Lung microvascular endothelial cell (primary cell): ENCODE measurements around the gene DHH. TPM values are rescaled to one million over a fixed set of nuclear protein-coding genes. Genes with fewer than 3 reads are reported as not detected.
A peak's percentile ranks its signal among the peaks of the same experiment; 100 is the strongest.
"Not testable (repeated sequence)": the region's sequence is repeated elsewhere in the genome, so short reads cannot be mapped to it uniquely, and the experiment has no call there.

Source experiments
- DNase-seq, 2 donors: peaks; one replicate each; pipeline versions ENCODE4 v3.0.0 to v3.0.0-alpha.2; 2010; ENCODE audit warnings: low read depth in 2 of 2
- total RNA-seq: library from RNA; depleted of rRNA; stranded (reverse); fragments of >200 nt; gene quantifications from 2 replicates; pipeline ENCODE4 v1.2.1, GENCODE V29; 2014

DHH gene
- total RNA-seq, 1 donor from 2014 or later = 0.20 TPM

- no peak for DNase-seq
Measured at GRCh38 chr12:49070971-49071370, 23.6 kb downstream of the DHH start.

GRCh38 chr12:49069507-49070346, 24.9 kb downstream of the DHH start, which contains the start of gene RHEBL1:
Gene RHEBL1, minus strand, starts transcription at chr12:49069979. Its CDS starts 194 bp downstream, at chr12:49069785.
- DNase-seq = peak; percentile 98 to 99

- no peak for DNase-seq
Measured at GRCh38 chr12:49068879-49069506, 25.6 kb downstream of the DHH start.

GRCh38 chr12:49066120-49066519, 28.5 kb downstream of the DHH start:
- no peak for DNase-seq

- no peak for DNase-seq
Measured at GRCh38 chr12:49064767-49065152, 29.8 kb downstream of the DHH start.

- DNase-seq = not testable (repeated sequence)
Measured at GRCh38 chr12:49061916-49062315, 32.7 kb downstream of the DHH start.

- no peak for DNase-seq
Measured at GRCh38 chr12:49061157-49061650, 33.4 kb downstream of the DHH start.

- DNase-seq = peak; percentile 98 to 99
Measured at GRCh38 chr12:49060237-49061156, 34.1 kb downstream of the DHH start, which contains the start of gene KMT2D. Gene KMT2D, minus strand, starts transcription at chr12:49060794. Its CDS starts 5,470 bp downstream, at chr12:49055324.

GRCh38 chr12:49059299-49060171, 35.1 kb downstream of the DHH start:
- DNase-seq = peak; percentile 54 to 61

GRCh38 chr12:49059045-49059298, 35.6 kb downstream of the DHH start:
- peak in 1 of 2 donors; percentile 25 for DNase-seq

GRCh38 chr12:49058366-49059044, 36.1 kb downstream of the DHH start:
- DNase-seq = no peak

GRCh38 chr12:49057888-49058287, 36.7 kb downstream of the DHH start:
- peak in 1 of 2 donors; percentile 29 for DNase-seq

- peak; percentile 87 to 93 for DNase-seq
Measured at GRCh38 chr12:49055978-49056754, 38.4 kb downstream of the DHH start.

- no peak for DNase-seq
Measured at GRCh38 chr12:49055092-49055491, 39.5 kb downstream of the DHH start.

GRCh38 chr12:49054524-49054923, 40.1 kb downstream of the DHH start:
- no peak for DNase-seq

- DNase-seq = no peak
Measured at GRCh38 chr12:49054096-49054495, 40.5 kb downstream of the DHH start.

- DNase-seq = no peak
Measured at GRCh38 chr12:49052451-49053208, 42.0 kb downstream of the DHH start.

- no peak for DNase-seq
Measured at GRCh38 chr12:49051777-49052438, 42.7 kb downstream of the DHH start.
